ELR (cell line): Measurements from ENCODE around the gene EFR3B.
A peak's percentile ranks its signal among the peaks of the same experiment; 100 is the strongest.

Experiments
- DNase-seq: peaks from one replicate; pipeline ENCODE4 v3.0.0-alpha.2; 2015; ENCODE audit warnings: low read depth

Gene EFR3B

GRCh38 chr2:25187729-25188350 lies 146.0 kb downstream of the EFR3B start:
- DNase-seq: no peak

GRCh38 chr2:25188405-25188804 lies 146.5 kb downstream of the EFR3B start:
- DNase-seq: no peak

- DNase-seq: no peak
Measured at GRCh38 chr2:25190536-25190935, 148.7 kb downstream of the EFR3B start.

GRCh38 chr2:25194576-25195122 lies 152.8 kb downstream of the EFR3B start:
- DNase-seq: no peak

- peak; percentile 23 for DNase-seq
Measured at GRCh38 chr2:25197336-25198208, 155.7 kb downstream of the EFR3B start.

GRCh38 chr2:25198209-25198525 lies 156.3 kb downstream of the EFR3B start:
- no peak for DNase-seq

GRCh38 chr2:25198576-25198975 lies 156.7 kb downstream of the EFR3B start:
- DNase-seq: no peak

GRCh38 chr2:25201265-25201664 lies 159.4 kb downstream of the EFR3B start:
- DNase-seq: no peak

- DNase-seq: no peak
Measured at GRCh38 chr2:25201794-25202193, 159.9 kb downstream of the EFR3B start.

- no peak for DNase-seq
Measured at GRCh38 chr2:25202275-25202674, 160.4 kb downstream of the EFR3B start.

GRCh38 chr2:25204190-25204838 lies 162.4 kb downstream of the EFR3B start:
- no peak for DNase-seq

GRCh38 chr2:25207078-25207545 lies 165.2 kb downstream of the EFR3B start:
- no peak for DNase-seq
